Stimulated activated naive CD8-positive, alpha-beta T cell treated with anti-CD3 and anti-CD28 coated beads, Interleukin-15, amount 100 ng/mL, for 72 hours (primary cell): ENCODE results near the gene SV2B.
A peak's percentile ranks its signal among the peaks of the same experiment; 100 is the strongest.

ENCODE experiments used
- ATAC-seq: fragments of 150-1000 bp; cut with Tn5 transposase; 2 replicates; pipeline ENCODE4 v1.10.0; 2021; ENCODE audit warnings: mild to moderate bottlenecking, moderate library complexity
- DNase-seq, 2 donors: peaks; one replicate each; pipeline ENCODE4 v3.0.0; 2021 to 2022
- H3K27ac Mint-ChIP-seq, 2 donors: one replicate each; pipeline ENCODE4 v1.8.0; 2022; ENCODE audit warnings: mild to moderate bottlenecking in 2 of 2, mixed read lengths in 2 of 2, moderate library complexity in 2 of 2
- H3K27me3 Mint-ChIP-seq: one replicate; pipeline ENCODE4 v1.8.0; 2022; ENCODE audit warnings: mixed read lengths
- H3K4me1 Mint-ChIP-seq: one replicate; pipeline ENCODE4 v1.8.0; 2022; ENCODE audit warnings: mild to moderate bottlenecking, mixed read lengths
- H3K4me3 Mint-ChIP-seq, 2 donors: one replicate each; pipeline ENCODE4 v1.8.0; 2022; ENCODE audit warnings: mild to moderate bottlenecking in 2 of 2, mixed read lengths in 2 of 2, moderate library complexity in 1 of 2
- H3K9me3 Mint-ChIP-seq, 2 donors: one replicate each; pipeline ENCODE4 v1.8.0; 2022; ENCODE audit warnings: mixed read lengths in 2 of 2

SV2B gene

DNA sequence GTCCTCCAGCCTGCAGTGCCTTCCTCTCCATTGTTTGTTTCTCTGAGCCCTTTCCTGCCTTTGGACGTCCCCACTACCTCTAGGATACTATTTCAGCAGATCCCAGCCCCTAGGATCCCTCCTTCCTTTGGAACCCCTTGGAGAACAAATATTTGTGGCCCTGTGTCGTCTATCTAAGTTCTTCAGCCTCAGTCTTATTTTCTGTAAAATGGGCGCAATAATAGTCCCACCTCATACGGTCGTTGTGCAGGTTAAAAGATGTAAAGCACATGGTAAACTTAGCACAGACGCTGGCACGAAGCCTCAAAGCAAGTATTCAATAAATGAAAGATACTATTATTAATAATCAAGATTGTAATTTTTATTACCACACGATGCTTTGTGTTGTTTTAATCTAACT, 122.0 kb downstream of the SV2B start:
- no peak overlapping the region for H3K4me3 Mint-ChIP-seq
- H3K27me3 Mint-ChIP-seq: peaks cover 52% of the 10 kb centered on the region
- no peak for ATAC-seq
- H3K27ac Mint-ChIP-seq: no peak overlapping the region
- H3K9me3 Mint-ChIP-seq: no peaks in the 10 kb centered on the region
- no peak for DNase-seq
- H3K4me1 Mint-ChIP-seq: no peaks in the 10 kb centered on the region

DNA sequence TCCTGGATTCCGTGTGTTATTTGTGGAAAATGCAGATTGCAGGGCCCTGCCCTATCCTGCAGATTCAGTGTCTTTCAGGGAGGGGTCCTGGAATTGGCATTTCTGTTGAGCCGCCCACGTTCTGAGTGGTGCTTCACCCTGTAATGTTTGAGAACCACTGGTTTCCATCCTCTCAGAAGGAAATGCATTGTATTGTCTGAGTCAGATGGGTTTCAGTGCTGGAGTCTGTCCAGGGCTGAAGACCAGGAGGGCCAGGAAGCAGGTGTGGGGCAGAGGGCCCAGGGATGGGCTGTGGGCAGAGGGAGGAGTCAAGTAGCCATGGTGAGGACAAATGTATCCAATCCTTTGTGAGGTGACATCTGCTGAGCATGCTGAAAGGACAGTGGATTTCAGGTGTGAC, 123.8 kb downstream of the SV2B start:
- Mint-ChIP-seq H3K4me1 (no peaks in the 10 kb centered on the region), H3K27me3 (peaks cover 55% of the 10 kb centered on the region), H3K27ac (no peak overlapping the region), H3K4me3 (no peak overlapping the region), H3K9me3 (no peaks in the 10 kb centered on the region)
- ATAC-seq (no peak), DNase-seq (no peak)

DNA sequence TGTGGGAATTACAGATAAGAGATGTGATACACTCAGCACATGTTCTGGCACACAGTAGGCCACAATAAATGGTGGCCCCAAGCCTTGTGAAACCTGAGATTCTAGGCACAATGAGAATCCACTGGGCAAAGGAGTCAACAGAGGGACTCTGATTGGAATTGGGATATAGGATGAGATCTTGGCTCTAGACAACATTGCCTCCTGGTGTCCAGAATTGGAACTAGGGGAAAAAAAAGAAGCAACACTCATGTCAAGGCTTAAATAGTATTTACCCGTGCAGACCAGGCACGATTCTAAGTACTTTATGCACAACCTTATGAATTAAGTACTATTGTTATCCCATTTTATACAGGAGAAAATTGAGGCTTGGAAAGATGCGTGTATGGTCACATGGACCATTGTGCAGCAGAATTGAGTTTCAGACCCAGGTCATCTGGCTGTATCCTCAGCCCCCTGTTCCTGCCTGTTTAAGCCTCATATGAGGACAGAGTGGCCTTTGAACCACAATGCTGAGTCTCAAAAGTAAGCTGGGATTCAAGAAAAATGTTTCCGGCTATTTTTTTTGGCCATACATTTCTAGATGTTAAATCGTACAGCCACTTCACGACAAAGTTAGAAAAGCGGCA, 124.8 kb downstream of the SV2B start:
- H3K4me1 Mint-ChIP-seq: no peaks in the 10 kb centered on the region
- H3K27ac Mint-ChIP-seq: no peak overlapping the region
- no peak overlapping the region for H3K4me3 Mint-ChIP-seq
- no peak for DNase-seq
- H3K27me3 Mint-ChIP-seq: peaks cover 55% of the 10 kb centered on the region
- H3K9me3 Mint-ChIP-seq: no peaks in the 10 kb centered on the region
- ATAC-seq: no peak

DNA sequence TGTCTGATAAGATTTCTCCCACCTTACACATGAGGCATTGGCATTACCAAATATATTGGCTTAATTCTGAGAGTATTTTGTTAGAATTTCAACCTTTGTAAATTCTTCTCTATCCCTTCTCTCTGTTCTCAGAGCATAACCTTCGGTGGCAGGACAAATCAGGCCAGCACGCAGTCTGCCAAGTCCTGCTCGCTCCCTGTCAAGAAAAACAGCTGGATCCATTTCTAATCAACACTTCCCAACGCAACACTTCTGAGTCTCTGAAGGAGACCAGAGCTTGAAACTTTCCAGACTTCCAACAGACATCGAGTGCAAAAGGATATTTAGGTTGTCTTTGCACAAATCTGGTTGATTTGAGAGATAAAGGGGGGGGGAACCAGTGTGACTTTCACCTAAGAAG, 125.7 kb downstream of the SV2B start:
- Mint-ChIP-seq H3K4me3 (no peak overlapping the region), H3K9me3 (no peaks in the 10 kb centered on the region), H3K4me1 (no peaks in the 10 kb centered on the region), H3K27ac (no peak overlapping the region), H3K27me3 (peaks cover 55% of the 10 kb centered on the region)
- DNase-seq (no peak), ATAC-seq (no peak)

DNA sequence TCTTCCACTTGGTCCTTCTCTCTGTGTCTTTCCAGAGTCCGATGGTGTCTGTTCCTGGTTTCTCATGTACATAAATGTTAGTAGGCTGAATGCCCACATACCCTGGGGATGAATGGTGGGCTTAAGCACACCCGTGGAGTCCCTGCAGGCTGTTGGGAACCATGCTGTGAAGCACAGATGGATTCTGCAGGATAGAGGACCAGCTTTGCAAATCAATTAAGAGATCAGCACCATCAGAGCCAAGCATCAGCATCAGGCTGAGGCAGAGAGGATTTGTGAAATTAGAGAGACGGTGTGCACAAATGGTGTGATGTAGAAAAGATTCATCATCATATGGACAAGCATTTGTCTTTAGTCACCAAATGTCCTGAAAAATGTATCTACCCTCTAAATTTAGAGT, 127.1 kb downstream of the SV2B start:
- H3K9me3 Mint-ChIP-seq: no peaks in the 10 kb centered on the region

DNA sequence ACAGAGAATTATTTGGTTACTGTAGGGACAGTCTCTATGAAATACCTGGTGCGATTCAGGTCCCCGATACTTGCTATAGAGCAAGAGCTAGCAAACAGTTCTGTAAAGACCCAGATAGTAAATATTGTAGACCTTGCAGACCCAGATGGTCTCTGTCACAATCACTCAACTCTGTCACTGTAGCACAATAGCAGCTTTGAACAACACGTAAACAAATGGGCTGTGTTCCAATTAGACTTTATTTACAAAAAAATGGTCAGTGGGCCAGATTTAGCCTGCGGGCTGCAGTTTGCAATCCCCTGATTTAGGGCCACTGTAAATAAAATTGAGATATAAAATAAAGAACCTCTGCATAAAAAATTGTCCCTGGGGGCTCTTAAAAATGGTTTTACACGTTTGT, 127.7 kb downstream of the SV2B start:
- Mint-ChIP-seq H3K27ac (no peak overlapping the region), H3K27me3 (peaks cover 42% of the 10 kb centered on the region), H3K4me3 (no peak overlapping the region), H3K9me3 (no peaks in the 10 kb centered on the region), H3K4me1 (no peaks in the 10 kb centered on the region)
- DNase-seq: no peak
- no peak for ATAC-seq

More for the DNA sequence above, 127.1 kb downstream of the SV2B start:
- H3K27me3 Mint-ChIP-seq: peaks cover 48% of the 10 kb centered on the region
- H3K4me3 Mint-ChIP-seq: no peak overlapping the region
- ATAC-seq (no peak), DNase-seq (no peak)
- no peaks in the 10 kb centered on the region for H3K4me1 Mint-ChIP-seq
- H3K27ac Mint-ChIP-seq: no peak overlapping the region

DNA sequence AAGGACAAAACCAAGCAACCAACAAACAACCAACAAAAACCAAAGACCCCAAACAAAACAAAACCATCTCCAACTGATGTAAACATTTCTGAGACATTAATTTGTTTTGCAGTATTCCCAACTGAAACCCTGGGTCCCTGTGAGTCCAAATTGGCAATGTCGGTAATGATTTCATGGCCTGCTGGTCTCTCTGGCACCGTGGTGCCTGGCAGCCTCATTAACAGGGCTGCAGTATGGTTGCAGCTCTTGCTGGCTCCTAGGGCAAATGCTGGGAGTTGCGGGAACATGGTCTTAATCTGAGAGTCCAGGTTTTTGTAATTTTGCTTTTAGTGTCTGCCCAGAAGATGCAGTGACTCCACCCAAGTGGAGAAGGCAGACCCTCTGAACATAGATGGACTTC, 128.3 kb downstream of the SV2B start:
- peaks cover 36% of the 10 kb centered on the region for H3K27me3 Mint-ChIP-seq
- H3K9me3 Mint-ChIP-seq: no peaks in the 10 kb centered on the region
- ATAC-seq (no peak), DNase-seq (no peak)
- no peak overlapping the region for H3K4me3 Mint-ChIP-seq
- H3K27ac Mint-ChIP-seq: no peak overlapping the region
- no peaks in the 10 kb centered on the region for H3K4me1 Mint-ChIP-seq

DNA sequence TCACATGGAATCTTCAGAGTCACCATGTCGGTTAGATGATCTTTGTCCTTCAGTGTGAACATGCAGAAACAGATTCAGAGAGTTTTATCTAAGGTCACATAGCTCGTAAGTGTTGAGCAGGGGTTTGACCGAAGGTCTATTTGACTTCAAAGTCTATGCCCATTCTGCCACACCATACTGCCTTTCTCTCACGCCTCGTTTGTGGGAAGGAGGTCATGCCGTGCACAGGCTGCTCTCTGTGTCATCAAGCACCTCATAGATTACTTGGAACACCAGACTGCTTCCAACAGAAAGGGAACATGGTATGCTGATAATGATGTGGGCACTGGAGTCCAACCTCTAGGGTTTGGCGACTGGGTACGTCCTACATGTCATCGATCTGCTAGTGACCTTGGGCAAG, 128.8 kb downstream of the SV2B start:
- Mint-ChIP-seq H3K4me1 (no peaks in the 10 kb centered on the region), H3K9me3 (no peaks in the 10 kb centered on the region), H3K27me3 (peaks cover 32% of the 10 kb centered on the region)

DNA sequence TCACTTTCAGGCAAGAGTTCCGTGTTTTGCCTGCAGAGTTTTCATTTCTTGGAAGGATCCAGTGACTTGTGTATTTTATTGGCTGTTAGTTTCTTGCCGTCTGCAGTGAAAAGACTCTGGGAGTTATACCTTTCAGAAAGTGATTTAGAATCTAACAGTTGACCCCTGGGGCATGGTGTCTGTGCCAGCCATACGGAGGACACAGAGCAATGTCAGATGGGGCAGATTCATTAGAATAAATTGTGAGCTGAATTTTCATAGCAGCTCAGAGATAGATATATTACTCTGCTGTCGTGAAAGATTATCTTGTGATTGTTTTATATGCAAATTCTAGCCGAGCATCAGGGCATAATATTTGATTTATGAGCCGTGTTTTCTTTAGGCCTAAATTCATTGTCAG, 131.6 kb downstream of the SV2B start:
- no peak for ATAC-seq
- DNase-seq: no peak
- Mint-ChIP-seq H3K4me3 (no peak overlapping the region), H3K27me3 (peaks cover 29% of the 10 kb centered on the region), H3K27ac (no peak overlapping the region), H3K4me1 (no peaks in the 10 kb centered on the region), H3K9me3 (no peaks in the 10 kb centered on the region)

More for the DNA sequence above, 128.8 kb downstream of the SV2B start:
- H3K27ac Mint-ChIP-seq: no peak overlapping the region
- DNase-seq (no peak), ATAC-seq (no peak)
- H3K4me3 Mint-ChIP-seq: no peak overlapping the region

DNA sequence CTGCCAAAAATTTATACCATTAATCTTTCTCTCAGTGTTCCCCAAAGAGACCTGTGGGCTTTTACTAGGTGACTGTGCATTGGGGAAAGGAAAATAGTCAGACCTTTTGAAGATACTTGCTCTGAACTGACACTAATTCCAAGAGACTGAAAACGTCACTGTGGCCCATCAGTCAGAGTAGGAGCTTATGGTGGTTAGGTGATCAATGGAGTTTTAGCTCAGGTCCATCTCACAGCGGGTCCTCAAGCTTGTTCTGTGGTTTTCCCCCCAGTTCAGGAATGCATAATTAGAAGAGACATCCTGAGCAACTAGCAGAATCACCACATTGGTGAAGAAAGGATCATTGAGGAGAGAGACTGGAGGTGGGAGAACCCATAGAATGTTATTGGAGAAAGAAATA, 134.7 kb downstream of the SV2B start:
- ATAC-seq (no peak), DNase-seq (no peak)
- H3K4me1 Mint-ChIP-seq: no peaks in the 10 kb centered on the region
- H3K27me3 Mint-ChIP-seq: peaks cover 22% of the 10 kb centered on the region
- H3K9me3 Mint-ChIP-seq: no peaks in the 10 kb centered on the region
- no peak overlapping the region for H3K4me3 Mint-ChIP-seq
- H3K27ac Mint-ChIP-seq: no peak overlapping the region

DNA sequence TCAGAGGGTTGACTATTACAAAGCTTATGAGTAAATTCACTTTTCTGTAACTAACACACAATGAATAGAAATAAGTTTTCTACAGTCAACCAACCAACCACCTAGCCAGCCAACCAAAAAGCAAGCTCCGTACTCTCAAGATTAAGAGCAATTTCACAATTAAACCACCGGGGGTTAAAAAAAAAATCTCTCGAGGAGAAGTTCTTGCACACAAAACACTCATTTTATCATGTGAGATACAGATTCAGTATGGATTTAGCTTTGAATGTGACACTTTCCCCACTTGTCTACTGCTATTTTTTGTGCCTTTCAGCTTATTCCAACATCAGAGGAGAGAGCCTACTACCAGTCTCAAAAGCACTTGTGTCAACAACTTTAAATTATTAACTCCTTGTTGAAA, 135.3 kb downstream of the SV2B start:
- Mint-ChIP-seq H3K27ac (no peak overlapping the region), H3K9me3 (no peaks in the 10 kb centered on the region), H3K27me3 (peaks cover 22% of the 10 kb centered on the region), H3K4me3 (no peak overlapping the region), H3K4me1 (no peaks in the 10 kb centered on the region)
- ATAC-seq (no peak), DNase-seq (no peak)

DNA sequence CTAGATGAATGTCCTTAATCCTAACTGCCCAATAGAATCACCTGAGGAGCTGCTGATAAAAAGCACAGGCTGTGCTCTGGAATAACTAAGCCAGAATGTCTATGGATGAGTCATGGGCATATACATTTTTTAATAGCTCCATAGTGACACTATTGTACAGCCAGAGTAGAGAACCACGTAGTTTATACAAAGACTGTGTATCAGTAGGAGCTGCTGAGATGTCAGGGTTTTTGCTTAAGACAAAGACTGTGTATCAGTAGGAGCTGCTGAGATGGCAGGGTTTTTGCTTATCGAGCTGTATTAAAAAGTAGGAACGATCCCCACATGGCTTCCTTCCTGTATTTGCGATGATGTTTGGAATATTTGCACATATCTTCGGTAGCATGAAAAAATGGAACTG, 137.4 kb downstream of the SV2B start:
- DNase-seq (no peak), ATAC-seq (no peak)
- peaks cover 22% of the 10 kb centered on the region for H3K27me3 Mint-ChIP-seq
- H3K9me3 Mint-ChIP-seq: no peaks in the 10 kb centered on the region
- H3K4me3 Mint-ChIP-seq: no peak overlapping the region
- H3K4me1 Mint-ChIP-seq: no peaks in the 10 kb centered on the region
- no peak overlapping the region for H3K27ac Mint-ChIP-seq

DNA sequence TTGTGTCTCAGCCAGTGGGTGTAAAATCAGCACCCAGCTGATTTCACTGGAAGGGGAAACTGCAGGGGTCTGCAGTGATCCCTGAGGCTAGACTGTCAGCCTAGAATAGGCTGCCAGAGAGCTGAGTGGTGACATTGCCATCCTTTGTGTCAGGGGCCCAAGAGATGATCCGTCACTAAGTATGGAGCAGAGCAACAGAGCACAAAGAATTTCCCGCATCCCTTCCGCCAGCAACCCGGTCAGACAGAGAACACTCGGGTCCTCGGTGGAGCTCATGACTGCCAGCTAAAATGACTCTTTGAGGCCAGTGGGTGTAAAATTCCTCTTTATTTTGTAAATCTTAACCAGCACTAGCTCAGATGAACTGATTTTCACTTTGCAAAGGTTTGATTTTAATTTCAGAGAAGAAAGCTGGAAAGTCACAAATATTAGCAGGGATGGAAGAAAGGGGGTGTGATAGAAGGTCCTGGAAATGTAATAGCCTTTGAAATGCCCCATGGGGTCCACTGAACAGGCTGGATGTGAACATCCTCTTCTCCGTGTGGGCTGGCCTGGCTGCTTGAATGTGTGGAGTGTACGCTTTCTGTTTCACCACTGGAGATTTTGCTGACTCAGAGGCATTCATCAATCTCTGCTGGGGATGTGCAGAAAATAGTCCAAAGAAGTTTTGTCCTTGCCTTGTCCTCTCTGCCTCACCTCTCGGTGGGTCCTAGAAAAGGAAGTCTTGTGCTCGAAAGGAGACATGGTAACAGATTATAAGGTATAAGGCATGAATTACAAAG, 138.8 kb downstream of the SV2B start:
- Mint-ChIP-seq H3K4me1 (no peaks in the 10 kb centered on the region), H3K9me3 (no peaks in the 10 kb centered on the region), H3K27ac (no peak overlapping the region), H3K4me3 (no peak overlapping the region), H3K27me3 (peaks cover 22% of the 10 kb centered on the region)
- DNase-seq (no peak), ATAC-seq (no peak)

DNA sequence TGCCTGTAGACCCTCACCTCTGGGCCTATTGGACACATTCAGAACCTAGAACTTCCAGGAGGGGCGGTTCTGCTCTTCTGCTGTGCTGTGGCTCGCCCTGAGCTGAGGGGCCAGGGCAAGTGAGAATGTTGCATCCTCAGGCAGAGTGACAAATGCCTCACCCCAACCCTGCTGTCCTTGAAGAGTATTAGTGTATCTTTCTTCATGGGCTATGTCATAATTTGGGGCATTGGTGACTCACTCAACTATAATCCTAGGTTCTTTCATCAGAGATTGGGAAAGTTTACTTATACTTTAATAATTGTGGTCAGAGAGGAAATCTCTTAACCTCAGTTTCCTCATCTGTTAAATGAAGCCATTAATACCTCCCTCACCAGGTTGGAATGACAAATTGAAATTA, 143.8 kb downstream of the SV2B start:
- DNase-seq (no peak), ATAC-seq (no peak)
- Mint-ChIP-seq H3K9me3 (no peaks in the 10 kb centered on the region), H3K27me3 (no peaks in the 10 kb centered on the region), H3K4me3 (no peak overlapping the region), H3K27ac (no peak overlapping the region), H3K4me1 (no peaks in the 10 kb centered on the region)

DNA sequence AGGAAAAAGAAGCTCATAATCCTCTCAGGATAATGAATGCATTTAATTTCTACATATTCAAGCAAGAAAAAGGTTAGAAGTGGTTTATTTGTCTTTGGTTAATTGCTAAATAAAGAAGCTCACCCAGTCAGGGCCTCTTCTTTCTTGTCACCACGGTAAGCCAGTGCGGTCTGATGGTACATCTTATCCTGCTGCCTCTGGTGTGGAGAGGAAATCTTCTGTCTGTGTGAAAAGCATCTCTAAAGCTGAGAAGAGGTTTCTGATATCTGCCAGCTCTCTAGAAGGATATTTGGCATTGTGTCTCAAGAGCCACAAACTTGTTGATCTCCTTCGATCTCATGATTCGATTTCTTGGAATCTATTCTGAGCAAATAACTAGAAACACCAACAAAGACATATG, 144.9 kb downstream of the SV2B start:
- Mint-ChIP-seq H3K4me3 (no peak overlapping the region), H3K4me1 (no peaks in the 10 kb centered on the region), H3K27ac (no peak overlapping the region), H3K27me3 (no peaks in the 10 kb centered on the region), H3K9me3 (no peaks in the 10 kb centered on the region)
- no peak for DNase-seq
- no peak for ATAC-seq

DNA sequence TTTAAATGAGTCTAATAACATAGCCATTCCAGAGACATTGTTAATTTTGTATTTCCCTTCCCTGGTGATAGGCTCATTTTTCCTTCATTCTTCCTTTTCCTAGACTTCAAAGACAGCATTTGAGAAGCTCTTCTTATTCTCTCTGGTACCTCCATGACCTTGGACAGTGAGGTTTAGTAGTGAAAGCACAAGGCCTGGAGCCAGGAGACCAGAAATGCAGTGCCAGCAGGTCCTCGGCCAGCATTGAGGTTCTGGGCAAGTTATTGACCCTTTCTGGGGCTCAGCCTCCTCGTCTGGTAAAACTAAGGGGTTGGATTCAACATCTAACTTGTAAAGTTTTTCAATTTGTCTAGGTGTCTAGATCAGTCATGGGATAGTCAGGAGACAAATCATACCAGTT, 146.9 kb downstream of the SV2B start:
- Mint-ChIP-seq H3K27me3 (peaks cover 6% of the 10 kb centered on the region), H3K27ac (no peak overlapping the region), H3K4me3 (no peak overlapping the region), H3K4me1 (no peaks in the 10 kb centered on the region), H3K9me3 (no peaks in the 10 kb centered on the region)
- DNase-seq: no peak
- ATAC-seq: no peak

DNA sequence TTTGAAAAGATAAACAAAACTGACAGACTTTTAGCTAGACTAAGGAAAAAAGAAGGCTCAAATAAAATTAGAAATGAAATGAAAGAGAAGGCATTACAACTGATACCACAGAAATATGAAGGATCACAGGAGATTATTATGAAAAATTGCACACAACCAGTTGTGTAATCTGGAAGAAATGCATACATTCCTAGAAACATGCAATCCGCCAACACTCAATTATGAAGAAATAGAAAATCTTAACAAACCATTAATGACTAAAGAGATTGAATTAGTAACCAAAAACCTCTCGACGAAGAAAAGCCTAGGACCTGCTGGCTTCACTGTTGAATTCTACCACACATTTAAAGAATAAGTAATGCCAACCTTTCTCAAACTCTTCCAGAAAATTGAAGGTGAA, 149.5 kb downstream of the SV2B start:
- Mint-ChIP-seq H3K27me3 (peaks cover 6% of the 10 kb centered on the region), H3K4me3 (no peak overlapping the region), H3K4me1 (peaks cover 5% of the 10 kb centered on the region), H3K9me3 (no peaks in the 10 kb centered on the region), H3K27ac (peak overlapping the region in 1 of 2 donors; percentile 11)
- no peak for DNase-seq
- ATAC-seq: no peak
